Measurements from ENCODE around the gene HEATR5B. TPM values are rescaled to one million over a fixed set of nuclear protein-coding genes. Genes with fewer than 3 reads are reported as not detected.
"Not testable (repeated sequence)": the region's sequence is repeated elsewhere in the genome, so short reads cannot be mapped to it uniquely, and the experiment has no call there.

Gene HEATR5B
- total RNA-seq, 2 donors from 2014 or later, result 17.1 to 21.1 TPM

DNA sequence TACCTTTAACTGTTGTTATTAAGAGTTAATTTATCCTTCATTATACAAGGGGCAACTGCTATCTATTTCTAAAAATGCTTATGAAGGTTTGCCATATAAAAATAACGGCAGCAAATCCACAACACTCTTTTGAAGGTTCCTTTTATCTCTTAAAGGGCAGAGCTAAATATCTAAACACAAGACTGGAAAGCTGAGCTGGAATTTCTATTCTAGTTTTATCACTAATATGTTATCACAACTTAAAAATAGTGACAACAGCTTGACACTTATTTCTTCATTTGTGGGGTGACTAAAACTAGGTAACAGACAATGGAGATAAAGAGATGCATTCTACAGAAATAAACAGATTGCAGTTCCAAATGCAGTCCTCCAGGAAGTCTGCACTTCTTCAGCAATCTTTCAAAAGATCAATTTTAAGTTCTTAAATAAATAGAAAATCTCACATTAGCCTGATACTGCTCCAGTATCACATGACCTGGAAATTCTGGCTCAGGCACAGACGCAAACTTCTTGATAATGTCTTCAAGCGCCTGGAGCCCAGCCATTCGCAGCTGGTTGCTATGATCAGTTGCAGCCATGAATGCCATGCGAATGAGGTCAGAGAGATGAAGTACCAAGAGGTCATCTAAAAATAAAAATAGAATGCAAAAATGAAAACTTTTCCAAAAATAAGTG, 63.8 kb downstream of the HEATR5B start:
- no peak for ATAC-seq

DNA sequence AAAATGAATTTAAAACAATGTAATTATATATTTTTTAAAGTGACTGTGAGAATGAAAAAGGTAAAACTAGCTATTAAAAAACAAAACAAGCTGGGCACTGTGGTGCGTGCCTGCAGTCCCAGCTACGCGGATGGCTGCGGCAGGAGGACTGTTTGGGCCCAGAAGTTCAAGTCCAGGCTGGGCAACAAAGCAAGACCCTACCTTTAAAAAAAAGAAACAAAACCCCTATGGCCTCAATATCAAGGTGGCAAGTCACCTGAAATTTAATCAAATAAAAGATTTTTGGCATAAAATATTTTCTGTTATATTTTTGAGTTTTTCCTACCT, 70.9 kb downstream of the HEATR5B start:
- H3K9me3 Mint-ChIP-seq, result no peaks in the 10 kb centered on the region
- no peak for ATAC-seq
- peaks cover 8 to 15% of the 10 kb centered on the region in 2 donors for H3K36me3 Mint-ChIP-seq
- H3K27ac Mint-ChIP-seq, result peak overlapping the region; percentile 19 to 79
- no peak for DNase-seq (ENCODE audit: low spot score in 2 of 2)

More for the DNA sequence above, 63.8 kb downstream of the HEATR5B start:
- Mint-ChIP-seq H3K9me3 (no peaks in the 10 kb centered on the region), H3K27ac (no peak overlapping the region), H3K36me3 (peaks cover 0 to 5% of the 10 kb centered on the region in 2 donors)
- no peak for DNase-seq (ENCODE audit: low spot score in 2 of 2)

DNA sequence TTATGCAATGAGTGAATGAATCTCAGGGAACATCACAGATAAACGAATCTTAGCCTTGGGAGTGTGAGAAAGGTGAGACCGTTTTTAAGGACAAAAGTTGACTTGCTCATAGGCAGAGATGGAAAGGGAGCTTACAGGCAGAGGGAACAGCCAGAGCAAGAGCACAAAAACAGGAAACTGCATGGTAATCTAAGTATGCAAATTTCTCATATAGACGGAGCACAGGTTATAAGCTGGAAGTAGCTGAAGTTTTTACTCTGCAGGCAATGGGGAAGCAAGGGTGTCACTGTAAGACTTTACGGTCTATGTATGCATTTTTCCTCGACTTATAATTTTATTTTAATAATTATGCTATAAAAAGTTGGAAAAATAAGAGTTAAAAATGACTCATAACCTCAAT, 73.0 kb downstream of the HEATR5B start:
- Mint-ChIP-seq H3K27ac (peak overlapping the region; percentile 2 to 58), H3K36me3 (peaks cover 8 to 15% of the 10 kb centered on the region in 2 donors), H3K9me3 (no peaks in the 10 kb centered on the region)

DNA sequence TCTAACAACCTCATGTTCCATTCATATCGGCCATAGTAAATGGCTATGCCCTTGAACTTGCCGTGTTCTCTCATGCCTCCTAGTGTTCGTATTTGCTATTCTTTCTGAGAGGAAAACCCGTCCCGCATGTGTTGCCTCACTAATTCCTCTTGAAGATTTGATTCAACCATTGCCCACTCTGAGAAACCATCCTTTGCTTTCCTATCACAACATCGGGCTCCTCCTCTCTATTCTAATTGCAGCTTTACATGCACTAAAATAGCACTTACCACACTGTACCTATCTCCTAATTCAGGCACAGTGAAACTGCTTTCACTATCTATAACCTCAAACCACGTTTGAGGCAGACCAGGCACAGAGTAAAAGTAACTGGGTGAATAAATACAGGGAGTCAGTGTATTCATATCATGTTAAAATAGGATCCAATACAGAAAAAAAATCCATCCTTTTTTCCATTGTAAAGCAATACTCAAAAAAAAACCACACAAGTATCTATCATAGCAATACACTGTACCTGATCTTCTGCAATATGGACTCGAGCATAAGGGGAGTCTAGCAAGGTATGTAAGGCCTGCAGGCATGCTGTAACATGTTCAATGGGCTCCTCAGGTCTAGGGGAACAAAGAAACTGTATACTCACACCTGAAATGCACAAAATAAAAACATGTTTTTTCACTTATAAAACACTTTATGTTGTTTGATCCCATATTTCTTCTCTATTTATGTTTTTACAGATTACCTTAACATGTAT, 78.9 kb downstream of the HEATR5B start:
- Mint-ChIP-seq H3K36me3 (peaks cover 0 to 13% of the 10 kb centered on the region in 2 donors), H3K27ac (peak overlapping the region; percentile 19 to 79), H3K9me3 (no peaks in the 10 kb centered on the region)
- DNase-seq (ENCODE audit: low spot score in 2 of 2) (peak in 1 of 2 donors; percentile 7), ATAC-seq (peak; percentile 96)

More for the DNA sequence above, 73.0 kb downstream of the HEATR5B start:
- DNase-seq (ENCODE audit: low spot score in 2 of 2), result no peak
- no peak for ATAC-seq

DNA sequence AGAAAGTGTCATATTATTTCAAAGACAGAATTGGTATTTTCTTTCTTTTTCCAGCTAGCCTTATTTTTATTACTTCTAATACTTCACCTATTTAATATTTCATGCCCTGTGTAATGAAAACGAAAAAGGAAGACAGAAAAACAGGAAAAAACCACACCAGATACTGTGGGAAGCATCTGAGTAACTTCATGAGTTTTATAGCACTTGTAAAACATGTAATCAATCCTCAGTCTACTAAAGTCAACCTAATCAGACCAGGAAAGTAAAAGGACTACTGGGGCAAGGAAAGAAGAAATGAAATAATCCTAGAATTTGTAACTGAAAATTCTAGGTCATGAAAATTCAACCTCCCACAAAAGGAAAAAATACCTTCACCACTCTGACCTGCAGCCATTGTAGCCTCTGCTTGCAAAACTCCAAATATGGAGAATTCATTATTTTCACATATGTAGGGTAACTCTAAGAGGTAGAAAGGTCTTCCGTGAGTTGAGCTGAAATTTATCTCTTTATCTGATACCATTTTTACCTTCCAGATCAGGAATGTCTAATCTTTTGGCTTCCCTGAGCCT, 83.1 kb downstream of the HEATR5B start:
- Mint-ChIP-seq H3K9me3 (no peaks in the 10 kb centered on the region), H3K36me3 (peaks cover 0 to 13% of the 10 kb centered on the region in 2 donors), H3K27ac (no peak overlapping the region)

DNA sequence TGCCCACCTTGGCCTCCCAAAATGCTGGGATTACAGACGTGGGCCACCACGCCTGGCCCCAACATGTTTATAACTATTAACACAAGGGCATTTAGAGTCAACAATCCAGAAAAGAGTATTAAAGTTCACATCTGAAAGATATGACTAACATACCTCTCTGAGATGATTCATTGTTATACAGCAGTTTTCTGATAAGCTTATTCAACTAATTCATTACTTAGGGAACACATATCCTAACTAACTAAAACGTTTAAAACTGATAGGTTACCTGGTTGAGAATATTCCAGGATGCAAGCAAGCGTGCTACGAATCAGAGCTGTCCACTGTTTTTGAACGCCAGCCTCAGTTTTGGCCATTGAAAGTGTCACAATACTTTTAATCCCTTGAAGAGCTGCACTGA, 83.9 kb downstream of the HEATR5B start:
- Mint-ChIP-seq H3K27ac (no peak overlapping the region), H3K36me3 (peaks cover 0 to 13% of the 10 kb centered on the region in 2 donors), H3K9me3 (no peaks in the 10 kb centered on the region)
- DNase-seq (ENCODE audit: low spot score in 2 of 2) (no peak), ATAC-seq (no peak)

More for the DNA sequence above, 83.1 kb downstream of the HEATR5B start:
- DNase-seq (ENCODE audit: low spot score in 2 of 2), result no peak
- ATAC-seq, result no peak

DNA sequence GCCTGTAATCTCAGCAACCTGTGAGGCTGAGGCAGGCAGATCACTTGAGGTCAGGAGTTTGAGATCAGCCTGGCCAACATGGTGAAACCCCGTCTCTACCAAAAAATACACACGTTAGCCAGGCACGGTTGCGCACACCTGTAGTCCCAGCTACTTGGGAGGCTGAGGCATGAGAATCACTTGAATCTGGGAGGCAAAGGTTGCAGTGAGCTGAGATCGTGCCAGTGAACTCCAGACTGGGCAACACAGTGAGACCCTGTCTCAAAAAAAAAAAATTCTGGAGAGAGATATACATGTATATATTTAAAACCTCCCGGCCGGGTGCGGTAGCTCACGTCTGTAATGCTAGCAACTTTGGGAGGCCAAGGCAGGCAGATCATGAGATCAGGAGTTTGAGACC, 84.8 kb downstream of the HEATR5B start:
- H3K36me3 Mint-ChIP-seq; H3K9me3 Mint-ChIP-seq; DNase-seq (ENCODE audit: low spot score in 2 of 2); ATAC-seq: not testable (repeated sequence)
- peak overlapping the region in 1 of 2 donors; percentile 68 for H3K27ac Mint-ChIP-seq

DNA sequence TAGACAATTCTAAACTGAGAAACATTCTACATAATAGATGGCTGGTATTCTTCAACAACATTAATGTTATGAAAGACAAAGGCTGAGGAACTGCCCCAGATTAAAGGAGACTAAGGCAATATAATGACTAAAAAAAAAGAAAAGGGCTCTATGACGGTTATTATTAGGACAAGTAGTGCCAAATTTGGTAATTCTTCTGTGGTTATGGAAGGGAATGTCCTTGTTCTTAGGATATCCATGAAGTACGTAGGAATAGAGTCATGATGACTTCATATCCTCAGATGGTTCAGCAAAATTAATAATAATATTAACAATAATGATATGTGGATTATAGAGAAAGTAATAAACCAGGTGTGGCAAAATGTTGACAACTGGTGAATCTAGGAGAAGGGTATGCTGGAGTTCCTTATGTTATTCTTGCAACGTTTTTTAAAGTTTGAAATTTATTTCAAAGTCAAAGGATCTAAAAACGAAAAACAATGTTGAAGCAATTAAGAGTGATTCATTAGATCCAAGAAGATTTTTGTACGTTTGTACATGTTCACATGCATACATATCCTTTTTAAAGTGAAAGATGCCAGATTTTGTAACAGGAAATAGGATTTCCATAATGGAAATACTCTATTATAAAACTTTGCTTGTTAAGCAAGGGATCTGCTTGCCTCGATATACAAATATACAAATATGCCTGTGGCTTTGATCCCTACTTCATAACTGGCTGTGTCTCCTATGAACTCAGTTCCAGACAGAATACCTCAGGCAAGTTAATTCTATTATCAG, 90.1 kb downstream of the HEATR5B start:
- no peak overlapping the region for H3K27ac Mint-ChIP-seq
- ATAC-seq (no peak), DNase-seq (ENCODE audit: low spot score in 2 of 2) (no peak)
- H3K36me3 Mint-ChIP-seq, result no peaks in the 10 kb centered on the region
- no peaks in the 10 kb centered on the region for H3K9me3 Mint-ChIP-seq

DNA sequence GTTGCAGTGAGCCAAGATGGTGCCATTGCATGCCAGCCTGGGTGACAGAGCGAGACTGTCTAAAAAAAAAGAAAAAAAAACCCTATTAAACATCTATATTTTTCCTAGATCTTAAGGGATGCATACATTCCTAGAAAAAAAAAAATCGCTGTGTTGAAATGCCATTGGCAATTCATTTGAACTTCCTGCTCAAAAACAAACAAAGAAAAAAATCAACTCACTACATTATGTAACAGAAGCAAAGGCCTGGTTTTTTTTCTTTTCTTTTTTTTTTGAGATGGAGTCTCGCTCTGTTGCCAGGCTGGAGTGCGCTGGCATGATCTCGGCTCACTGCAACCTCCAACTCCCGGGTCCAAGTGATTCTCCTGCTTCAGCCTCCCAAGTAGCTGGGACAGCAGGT, 96.2 kb downstream of the HEATR5B start:
- H3K9me3 Mint-ChIP-seq, result no peaks in the 10 kb centered on the region
- H3K36me3 Mint-ChIP-seq, result no peaks in the 10 kb centered on the region
- ATAC-seq (no peak), DNase-seq (ENCODE audit: low spot score in 2 of 2) (no peak)
- no peak overlapping the region for H3K27ac Mint-ChIP-seq

DNA sequence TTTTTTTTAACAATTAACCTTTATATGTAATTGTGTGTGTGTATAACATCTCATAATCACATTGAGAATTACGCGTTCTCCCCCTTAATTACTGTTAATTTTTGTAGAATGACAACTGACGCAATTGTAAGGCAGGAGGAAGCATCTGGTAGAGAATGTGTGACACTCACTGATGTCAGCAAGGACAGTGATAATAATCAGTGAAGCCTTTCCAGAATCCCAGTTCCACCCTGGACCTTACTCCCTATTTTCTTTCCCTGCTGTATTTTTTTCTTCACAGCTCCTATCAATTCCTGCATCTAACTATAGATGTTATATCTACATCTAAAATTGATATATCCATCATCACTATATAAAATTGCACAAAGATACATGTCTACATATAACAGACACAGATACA, 101.7 kb downstream of the HEATR5B start:
- Mint-ChIP-seq H3K36me3 (peaks cover 10 to 14% of the 10 kb centered on the region in 2 donors), H3K27ac (no peak overlapping the region), H3K9me3 (no peaks in the 10 kb centered on the region)
- ATAC-seq (no peak), DNase-seq (ENCODE audit: low spot score in 2 of 2) (no peak)

DNA sequence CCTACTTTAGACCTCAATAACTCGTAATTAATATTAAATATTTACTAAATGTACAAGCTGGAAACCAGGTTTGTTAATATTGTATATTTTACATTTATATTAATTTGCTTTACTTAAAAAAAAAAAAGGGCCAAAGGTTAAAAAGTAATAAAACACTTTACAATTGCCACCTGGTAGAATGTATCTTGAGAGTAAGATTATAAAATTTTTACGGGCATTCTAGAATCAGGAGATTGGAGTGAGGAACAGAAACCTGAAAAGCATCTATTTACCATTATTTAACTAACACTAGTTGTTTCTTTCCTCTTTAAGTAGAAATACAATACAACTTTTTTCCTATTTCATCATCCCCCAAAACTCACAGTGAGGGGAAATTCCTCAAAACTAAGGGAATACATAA, 102.3 kb downstream of the HEATR5B start:
- ATAC-seq (no peak), DNase-seq (ENCODE audit: low spot score in 2 of 2) (no peak)
- Mint-ChIP-seq H3K27ac (no peak overlapping the region), H3K9me3 (no peaks in the 10 kb centered on the region), H3K36me3 (peaks cover 10 to 14% of the 10 kb centered on the region in 2 donors)

DNA sequence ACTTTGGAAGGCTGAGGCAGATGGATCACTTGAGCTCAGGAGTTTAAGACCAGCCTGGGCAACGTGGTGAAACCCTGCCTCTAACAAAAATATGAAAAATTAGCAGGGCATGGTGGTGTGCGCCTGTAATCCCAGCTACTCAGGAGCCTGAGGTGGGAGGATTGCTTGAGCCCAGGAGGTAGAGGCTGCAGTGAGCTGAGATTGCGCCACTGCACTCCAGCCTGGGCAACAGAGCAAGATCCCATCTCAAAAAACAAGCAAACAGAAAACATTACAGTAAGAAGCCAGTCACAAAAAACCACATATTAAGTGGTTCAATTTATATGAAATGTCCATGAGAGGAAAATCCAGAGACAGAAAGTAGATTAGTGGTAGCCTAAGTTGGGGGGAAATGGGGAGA, 105.2 kb downstream of the HEATR5B start:
- not testable (repeated sequence) for H3K27ac Mint-ChIP-seq

DNA sequence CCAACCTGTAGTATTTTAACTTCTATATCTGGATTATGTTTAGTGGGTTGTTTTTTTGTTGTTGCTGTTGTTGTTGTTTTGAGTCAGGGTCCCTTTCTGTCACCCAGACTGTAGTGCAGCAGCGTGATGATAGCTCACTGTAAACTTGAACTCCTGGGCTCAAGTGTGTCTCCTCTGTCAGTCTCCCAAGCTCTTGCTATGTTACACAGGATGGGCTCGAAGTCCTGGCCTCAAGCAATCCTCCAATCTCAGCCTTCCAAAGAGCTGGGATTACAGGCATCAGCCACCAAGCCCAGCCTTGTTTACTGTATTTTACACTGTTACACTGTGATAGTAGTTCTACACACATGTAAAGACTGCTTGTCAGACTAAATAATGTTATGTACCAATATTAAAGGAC, 108.1 kb downstream of the HEATR5B start:
- Mint-ChIP-seq H3K36me3 (peaks cover 10 to 14% of the 10 kb centered on the region in 2 donors), H3K27ac (no peak overlapping the region), H3K9me3 (no peaks in the 10 kb centered on the region)
- ATAC-seq (no peak), DNase-seq (ENCODE audit: low spot score in 2 of 2) (no peak)

More for the DNA sequence above, 105.2 kb downstream of the HEATR5B start:
- DNase-seq (ENCODE audit: low spot score in 2 of 2); H3K9me3 Mint-ChIP-seq; ATAC-seq: not testable (repeated sequence)
- H3K36me3 Mint-ChIP-seq, result peaks cover 10 to 14% of the 10 kb centered on the region in 2 donors

DNA sequence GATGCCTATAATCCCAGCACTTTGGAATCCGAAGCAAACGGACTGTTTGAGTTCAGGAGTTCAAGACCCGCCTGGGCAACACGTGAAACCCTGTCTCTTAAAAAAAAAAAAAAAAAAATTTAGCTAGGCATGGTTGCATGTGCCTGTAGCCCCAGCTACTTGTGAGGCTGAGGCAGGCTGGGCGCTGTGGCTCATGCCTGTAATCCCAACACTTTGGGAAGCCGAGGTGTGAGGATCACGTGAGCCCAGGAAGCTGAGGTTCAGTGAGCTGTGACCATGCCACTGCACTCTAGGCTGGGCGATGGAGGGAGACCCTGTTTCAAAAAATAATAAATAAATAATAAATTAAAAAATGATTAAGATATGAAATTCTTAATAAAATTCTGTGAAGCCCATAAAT, 108.9 kb downstream of the HEATR5B start:
- Mint-ChIP-seq H3K27ac (no peak overlapping the region), H3K36me3 (peaks cover 10 to 14% of the 10 kb centered on the region in 2 donors), H3K9me3 (no peaks in the 10 kb centered on the region)
- DNase-seq (ENCODE audit: low spot score in 2 of 2) (no peak), ATAC-seq (no peak)

DNA sequence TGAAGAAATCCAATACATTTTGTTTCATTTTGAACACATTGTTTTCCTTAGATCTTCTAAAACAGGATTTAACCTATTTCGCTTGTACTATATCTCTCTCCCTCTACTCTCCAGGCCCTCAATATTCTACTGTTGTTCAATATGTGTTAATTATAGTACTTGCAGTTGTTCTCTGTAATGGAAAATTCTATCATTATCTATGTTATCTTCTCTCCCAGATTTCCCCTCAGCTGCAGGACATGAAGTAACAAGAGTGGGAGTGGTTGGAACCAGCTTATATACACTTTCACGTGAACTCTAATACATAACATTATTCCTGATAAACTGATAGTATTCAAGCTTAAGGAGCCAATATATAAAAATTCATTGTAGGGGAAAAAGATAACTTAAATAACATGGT, 110.9 kb downstream of the HEATR5B start:
- no peak overlapping the region for H3K27ac Mint-ChIP-seq
- DNase-seq (ENCODE audit: low spot score in 2 of 2) (no peak), ATAC-seq (no peak)
- no peaks in the 10 kb centered on the region for H3K9me3 Mint-ChIP-seq
- peaks cover 1 to 5% of the 10 kb centered on the region in 2 donors for H3K36me3 Mint-ChIP-seq

DNA sequence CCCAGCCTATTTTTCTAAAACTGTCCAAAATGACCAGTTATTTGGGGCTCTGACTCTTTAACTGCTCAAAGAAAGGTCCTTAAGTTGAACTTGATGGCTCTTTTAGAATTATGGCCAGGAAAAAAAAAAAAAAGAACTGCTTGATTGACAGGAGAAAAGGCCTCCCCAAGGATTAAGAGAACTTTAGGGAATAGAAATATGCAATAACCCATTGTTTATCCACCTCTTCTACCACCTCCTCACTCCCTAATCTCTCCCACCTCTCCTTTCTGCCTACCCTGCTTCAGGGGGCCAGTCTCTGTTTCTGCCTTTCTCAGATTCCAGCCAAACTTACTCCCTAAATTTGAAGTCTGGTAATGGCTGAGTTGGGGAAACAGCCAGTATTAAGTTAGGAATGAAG, 112.2 kb downstream of the HEATR5B start:
- DNase-seq (ENCODE audit: low spot score in 2 of 2) (no peak), ATAC-seq (no peak)
- peak overlapping the region in 1 of 2 donors; percentile 79 for H3K27ac Mint-ChIP-seq
- no peaks in the 10 kb centered on the region for H3K9me3 Mint-ChIP-seq
- H3K36me3 Mint-ChIP-seq, result peaks cover 0 to 6% of the 10 kb centered on the region in 2 donors
